ENCODE measurements around the gene UROC1.

UROC1 gene

DNA sequence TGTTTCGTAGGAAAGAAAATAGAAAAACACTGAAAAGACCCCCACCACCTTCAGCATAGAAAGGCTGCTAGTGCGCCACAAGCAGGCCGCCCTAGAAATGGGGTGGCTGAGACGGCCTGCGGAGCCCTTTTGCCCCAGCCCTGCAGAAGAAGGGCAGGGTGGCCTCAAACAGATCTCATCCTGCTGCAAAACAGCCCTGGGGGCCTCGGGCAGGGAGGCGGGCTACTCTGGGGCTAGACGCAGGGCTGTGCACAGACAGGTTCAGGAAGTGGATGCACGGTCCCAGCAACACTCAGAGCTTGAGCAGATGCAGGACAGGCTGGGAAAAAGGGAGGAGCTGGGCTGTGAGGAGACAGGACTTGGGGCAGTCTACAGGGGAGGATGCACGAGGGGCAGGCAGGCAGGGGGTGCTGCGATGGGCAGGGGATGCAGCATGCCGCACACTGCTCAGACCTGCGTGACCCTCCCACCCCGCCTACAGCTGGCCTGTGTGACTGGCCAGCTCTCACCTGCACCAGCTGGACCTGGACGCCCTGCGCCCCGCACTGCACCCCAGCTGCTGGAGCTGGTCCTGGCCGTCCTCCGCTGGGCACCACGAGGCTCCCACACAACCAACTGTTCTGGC is 76.2 kb downstream of the UROC1 start:
- H3K4me3 ChIP-seq (ENCODE audit: low read depth, low read length) = no peak overlapping the region
- in situ Hi-C loops (cut with HindIII; ENCODE audit: low sequenced_read_pairs) = no loop called here
- no peak for DNase-seq (ENCODE audit: low read depth, low spot score)
- TF ChIP-seq CTCF (IDR thresholded peaks at IDR 0.05; ENCODE audit: low read depth, low read length) = no peak

DNA sequence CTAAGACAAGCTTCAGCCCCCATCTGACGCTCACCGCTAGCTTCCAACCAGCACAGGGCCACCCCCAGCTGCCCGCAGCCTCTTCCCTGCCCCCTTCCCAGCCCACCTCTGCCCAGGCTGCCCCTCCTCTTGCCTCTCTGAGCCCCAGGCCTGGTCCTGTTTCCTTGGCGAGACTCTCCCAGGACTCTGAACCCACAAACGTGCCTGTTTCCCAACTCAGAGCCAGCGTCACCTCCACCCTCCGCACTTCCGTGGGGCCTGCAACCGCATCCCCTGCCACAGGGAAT is 76.9 kb downstream of the UROC1 start:
- in situ Hi-C loops (cut with HindIII; ENCODE audit: low sequenced_read_pairs) = no loop called here
- no peak for DNase-seq (ENCODE audit: low read depth, low spot score)
- H3K4me3 ChIP-seq (ENCODE audit: low read depth, low read length) = no peak overlapping the region
- no peak for TF ChIP-seq CTCF (IDR thresholded peaks at IDR 0.05; ENCODE audit: low read depth, low read length)

GRCh38 chr3:126439968-126440708 is 77.4 kb downstream of the UROC1 start:
- in situ Hi-C loops (cut with HindIII; ENCODE audit: low sequenced_read_pairs) = no loop called here
- DNase-seq (ENCODE audit: low read depth, low spot score) = no peak
- TF ChIP-seq CTCF (IDR thresholded peaks at IDR 0.05; ENCODE audit: low read depth, low read length) = no peak
- no peak overlapping the region for H3K4me3 ChIP-seq (ENCODE audit: low read depth, low read length)

DNA sequence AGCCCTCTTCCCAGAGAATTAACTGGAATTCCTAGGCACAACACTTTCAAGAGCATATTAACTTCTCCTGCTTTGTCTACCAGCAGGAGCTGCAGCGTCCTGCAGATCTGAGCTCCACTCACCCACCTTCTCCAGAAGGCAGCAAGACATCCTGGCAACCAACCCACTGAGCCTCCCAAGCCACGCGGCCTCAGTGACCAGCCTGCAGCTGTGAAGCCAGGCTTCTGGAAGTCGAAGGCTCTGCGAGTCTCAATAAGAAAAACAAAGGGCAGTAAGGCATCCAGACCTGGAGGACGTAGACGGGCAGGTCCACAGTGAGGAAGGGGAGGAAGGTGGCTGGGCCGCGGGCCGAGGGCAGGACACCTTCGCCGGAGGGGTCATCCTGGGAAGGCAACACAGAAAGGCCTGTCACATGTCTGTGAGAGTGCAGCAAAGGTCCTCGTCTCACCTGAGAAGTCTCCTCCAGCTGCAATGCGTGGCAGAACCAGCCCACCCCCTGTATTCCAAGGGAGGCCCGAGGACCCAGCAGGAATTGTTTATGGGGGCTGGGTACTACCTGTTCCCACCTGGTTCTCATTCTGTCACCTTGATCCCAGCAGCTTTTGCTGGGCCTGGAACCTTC is 78.1 kb downstream of the UROC1 start:
- in situ Hi-C loops (cut with HindIII; ENCODE audit: low sequenced_read_pairs) = no loop called here
- no peak for TF ChIP-seq CTCF (IDR thresholded peaks at IDR 0.05; ENCODE audit: low read depth, low read length)
- no peak overlapping the region for H3K4me3 ChIP-seq (ENCODE audit: low read depth, low read length)
- DNase-seq (ENCODE audit: low read depth, low spot score) = no peak

DNA sequence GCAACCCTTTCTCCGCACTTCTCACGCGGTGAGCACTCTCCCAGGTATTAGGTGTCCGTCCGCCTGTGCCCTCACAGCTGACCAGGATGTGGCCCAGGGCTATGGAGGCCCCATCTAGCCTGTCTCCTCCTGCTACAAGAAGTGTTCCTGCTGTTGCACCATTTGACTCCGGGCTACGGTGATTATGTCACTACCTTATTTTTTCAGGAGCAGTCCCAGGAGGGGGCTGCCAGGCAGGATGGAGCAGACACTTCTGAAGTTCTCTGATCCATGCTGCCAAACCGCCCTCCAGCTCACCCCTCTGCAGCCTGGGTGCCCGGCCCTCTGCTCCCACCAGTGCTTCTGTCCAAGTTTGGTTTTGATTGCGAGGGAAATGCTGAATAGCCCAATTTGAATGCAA is 78.8 kb downstream of the UROC1 start:
- in situ Hi-C loops (cut with HindIII; ENCODE audit: low sequenced_read_pairs) = no loop called here
- no peak for DNase-seq (ENCODE audit: low read depth, low spot score)
- no peak overlapping the region for H3K4me3 ChIP-seq (ENCODE audit: low read depth, low read length)
- TF ChIP-seq CTCF (IDR thresholded peaks at IDR 0.05; ENCODE audit: low read depth, low read length) = no peak

DNA sequence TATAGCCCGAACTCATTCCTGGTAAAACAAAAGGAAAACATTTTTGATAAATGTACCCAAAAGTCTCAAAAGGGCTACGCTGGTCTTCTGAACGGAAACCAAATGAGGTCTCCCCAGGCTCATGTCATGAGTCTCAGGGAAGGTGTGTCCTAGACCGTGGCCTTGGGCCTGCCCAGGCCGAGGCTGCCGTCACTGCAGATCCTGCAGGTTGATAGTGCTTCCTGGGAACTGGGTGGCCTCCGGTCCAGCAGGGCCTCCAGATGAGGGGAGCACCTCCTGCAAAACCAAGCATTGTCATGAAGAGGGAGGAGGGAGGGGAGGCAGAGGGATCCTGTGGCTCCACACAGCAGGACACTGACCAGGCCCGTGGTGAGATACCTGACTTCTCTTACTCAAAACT is 79.4 kb downstream of the UROC1 start:
- no peak overlapping the region for H3K4me3 ChIP-seq (ENCODE audit: low read depth, low read length)
- in situ Hi-C loops (cut with HindIII; ENCODE audit: low sequenced_read_pairs) = no loop called here
- TF ChIP-seq CTCF (IDR thresholded peaks at IDR 0.05; ENCODE audit: low read depth, low read length) = no peak
- no peak for DNase-seq (ENCODE audit: low read depth, low spot score)

Data from astrocyte of the spinal cord (primary cell).